Keratinocyte (primary cell): ENCODE measurements around the gene TUSC2. TPM values are rescaled to one million over a fixed set of nuclear protein-coding genes. Genes with fewer than 3 reads are reported as not detected.

Source experiments
- DNase-seq: peaks from one replicate; pipeline ENCODE4 v3.0.0-alpha.2; 2011; ENCODE audit warnings: low read depth, missing footprints, low spot score
- FAIRE-seq: peaks from 2 replicates; lab custom pipeline; 2011; peaks lifted over from hg19 to GRCh38; lab: Jason Lieb, UNC
- H2AFZ ChIP-seq: 2 replicates; pipeline ENCODE4 v1.6.0; 2012; ENCODE audit warnings: low read length, control low read depth, inconsistent platforms; ENCODE audit not compliant: control insufficient read depth
- H3K27ac ChIP-seq: 2 replicates; pipeline ENCODE4 v1.5.1; 2011; ENCODE audit warnings: low read length; ENCODE audit not compliant: control insufficient read depth, insufficient read depth
- H3K27me3 ChIP-seq: 3 replicates; pipeline ENCODE4 v1.6.0; 2011; ENCODE audit warnings: low read length; ENCODE audit not compliant: control insufficient read depth, insufficient read depth; ENCODE audit errors: extremely low read depth
- H3K36me3 ChIP-seq, 2 experiments: 2 replicates in 1 of 2; 3 replicates in 1 of 2; pipeline ENCODE4 v1.5.1; 2011; ENCODE audit warnings: low read length in 2 of 2, mild to moderate bottlenecking in 1 of 2; ENCODE audit not compliant: control insufficient read depth in 2 of 2, insufficient read depth in 2 of 2; ENCODE audit errors: extremely low read depth in 1 of 2
- H3K4me1 ChIP-seq: 3 replicates; pipeline ENCODE4 v1.5.1; 2011; ENCODE audit warnings: low read length; ENCODE audit not compliant: control insufficient read depth, insufficient read depth; ENCODE audit errors: extremely low read depth
- H3K4me2 ChIP-seq: 3 replicates; pipeline ENCODE4 v1.6.0; 2011; ENCODE audit warnings: low read depth, low read length; ENCODE audit not compliant: control insufficient read depth, insufficient read depth; ENCODE audit errors: extremely low read depth
- H3K4me3 ChIP-seq, 3 experiments: fragments of 200-600 bp in 1 of 3; sonication (generic) in 1 of 3; 2 replicates in 2 of 3; 3 replicates in 1 of 3; pipeline ENCODE4 v1.5.1; 2011 to 2016; ENCODE audit warnings: low read length in 3 of 3, mild to moderate bottlenecking in 3 of 3, control low read depth in 2 of 3, inconsistent platforms in 1 of 3, low read depth in 1 of 3, mixed read lengths in 1 of 3, mixed run types in 1 of 3, moderate library complexity in 1 of 3; ENCODE audit not compliant: control insufficient read depth in 2 of 3, insufficient read depth in 2 of 3; ENCODE audit errors: extremely low read depth in 1 of 3
- H3K79me2 ChIP-seq: 2 replicates; pipeline ENCODE4 v1.6.0; 2012; ENCODE audit warnings: low read length; ENCODE audit not compliant: control insufficient read depth, insufficient read depth
- H3K9ac ChIP-seq: 3 replicates; pipeline ENCODE4 v1.6.0; 2011; ENCODE audit warnings: low read length; ENCODE audit not compliant: control insufficient read depth, insufficient read depth; ENCODE audit errors: extremely low read depth
- H3K9me1 ChIP-seq: 3 replicates; pipeline ENCODE4 v1.6.0; 2011; ENCODE audit warnings: low read length; ENCODE audit not compliant: control insufficient read depth, insufficient read depth; ENCODE audit errors: extremely low read depth
- H3K9me3 ChIP-seq: 2 replicates; pipeline ENCODE4 v1.5.1; 2012; ENCODE audit warnings: low read depth, low read length; ENCODE audit not compliant: control insufficient read depth
- H4K20me1 ChIP-seq: 3 replicates; pipeline ENCODE4 v1.6.0; 2011; ENCODE audit warnings: low read length; ENCODE audit not compliant: control insufficient read depth, insufficient read depth; ENCODE audit errors: extremely low read depth
- CTCF ChIP-seq, 3 experiments: IDR thresholded peaks in 1 of 3; conservative IDR thresholded peaks in 1 of 3; optimal IDR thresholded peaks in 1 of 3; 2 replicates in 2 of 3; 3 replicates in 1 of 3; pipeline versions ENCODE3 to v1.5.1; 2011; ENCODE audit warnings: low read length in 3 of 3, mild to moderate bottlenecking in 3 of 3, moderate library complexity in 2 of 3, control low read depth in 1 of 3, inconsistent platforms in 1 of 3; ENCODE audit not compliant: insufficient read depth in 2 of 3; ENCODE audit errors: extremely low read depth in 1 of 3
- EZH2 ChIP-seq: IDR thresholded peaks from one replicate; pipeline ENCODE4 v1.6.1; 2012; ENCODE audit warnings: inconsistent platforms, mild to moderate bottlenecking, low read length, moderate library complexity
- dilution Hi-C: fragments of 300-500 bp; cut with MboI; formaldehyde crosslinking; loops from one replicate; pipeline ENCODE4 v1.7.0; 2020; ENCODE audit warnings: low sequenced_read_pairs; ENCODE audit not compliant: extremely low pct_ligation_motif_present
- polyA plus RNA-seq, 5 experiments: library from polyadenylated mRNA; depleted of rRNA in 3 of 5; stranded (reverse) in 3 of 5; stranded (forward) in 1 of 5; unstranded in 1 of 5; fragments of >200 nt; gene quantifications; 1 replicate in 1 of 5; 2 replicates in 3 of 5; 3 replicates in 1 of 5; pipeline versions ENCODE4 v1.2.1 to v1.2.3, GENCODE V29; 2011 to 2012; ENCODE audit warnings: missing spikeins in 2 of 5, low read depth in 1 of 5, low replicate concordance in 1 of 5

The TUSC2 gene
- polyA plus RNA-seq, 1 donor (not counting 4 experiments of a cell fraction or from before 2014, with no cell fraction given), result 30.5 TPM

GRCh38 chr3:50370594-50370993 is 42.6 kb upstream of the TUSC2 start:
- peaks cover 14% of the 10 kb centered on the region for H3K27me3 ChIP-seq
- H3K9me1 ChIP-seq, result no peaks in the 10 kb centered on the region
- H3K9me3 ChIP-seq, result no peaks in the 10 kb centered on the region
- no peak overlapping the region for H3K4me2 ChIP-seq
- H3K4me1 ChIP-seq, result peaks cover 10% of the 10 kb centered on the region
- no peak overlapping the region for H3K4me3 ChIP-seq
- no peak overlapping the region for H3K27ac ChIP-seq
- dilution Hi-C loops, result no loop called here
- H3K79me2 ChIP-seq, result no peaks in the 10 kb centered on the region
- H3K9ac ChIP-seq, result no peak overlapping the region
- TF ChIP-seq CTCF (optimal IDR thresholded peaks at IDR 0.05 in 1 of 3, IDR thresholded peaks at IDR 0.05 in 1 of 3, conservative IDR thresholded peaks at IDR 0.05 in 1 of 3; ENCODE audit: extremely low read depth in 1 of 3, insufficient read depth in 2 of 3, low read length in 3 of 3) (peak in 2 of 3 experiments; percentile 25 to 31), EZH2 (no peak)
- H3K36me3 ChIP-seq, result no peaks in the 10 kb centered on the region
- DNase-seq (no peak), FAIRE-seq (no peak)
- H2AFZ ChIP-seq, result no peak overlapping the region
- no peaks in the 10 kb centered on the region for H4K20me1 ChIP-seq

- H3K4me3 ChIP-seq, result no peak overlapping the region
- H3K9me1 ChIP-seq, result no peaks in the 10 kb centered on the region
- no peaks in the 10 kb centered on the region for H3K36me3 ChIP-seq
- H3K9me3 ChIP-seq, result no peaks in the 10 kb centered on the region
- no peak overlapping the region for H3K9ac ChIP-seq
- no peak for TF ChIP-seq EZH2
- H3K27me3 ChIP-seq, result peaks cover 14% of the 10 kb centered on the region
- H3K4me2 ChIP-seq, result no peak overlapping the region
- no peak overlapping the region for H2AFZ ChIP-seq
- H4K20me1 ChIP-seq, result no peaks in the 10 kb centered on the region
- no peak overlapping the region for H3K27ac ChIP-seq
- no peaks in the 10 kb centered on the region for H3K79me2 ChIP-seq
- H3K4me1 ChIP-seq, result peaks cover 12% of the 10 kb centered on the region
- FAIRE-seq (peak; percentile 44), DNase-seq (no peak)
- dilution Hi-C loops, result no loop called here
These were observed 41.1 kb upstream of the TUSC2 start for GRCh38 chr3:50369012-50369670.

GRCh38 chr3:50365842-50366220 is 37.8 kb upstream of the TUSC2 start:
- DNase-seq (no peak), FAIRE-seq (no peak)
- Histone ChIP-seq H3K79me2 (no peaks in the 10 kb centered on the region), H4K20me1 (no peaks in the 10 kb centered on the region), H3K36me3 (no peaks in the 10 kb centered on the region), H3K27me3 (peaks cover 4% of the 10 kb centered on the region), H3K4me3 (peak overlapping the region; percentile 49 to 80 (median 80)), H3K4me2 (peak overlapping the region; percentile 95), H3K4me1 (peaks cover 12% of the 10 kb centered on the region), H3K9me1 (no peaks in the 10 kb centered on the region), H3K9me3 (no peaks in the 10 kb centered on the region), H3K27ac (no peak overlapping the region), H2AFZ (no peak overlapping the region), H3K9ac (peak overlapping the region; percentile 69)
- TF ChIP-seq CTCF (optimal IDR thresholded peaks at IDR 0.05 in 1 of 3, IDR thresholded peaks at IDR 0.05 in 1 of 3, conservative IDR thresholded peaks at IDR 0.05 in 1 of 3; ENCODE audit: extremely low read depth in 1 of 3, insufficient read depth in 2 of 3, low read length in 3 of 3) (no peak), EZH2 (no peak)
- dilution Hi-C loops, result no loop called here
